ENCODE results near the gene ZNF503.

ZNF503 gene

GRCh38 chr10:75437693-75438092 is 36.1 kb upstream of the ZNF503 start:
- no peak overlapping the region for H3K27ac Mint-ChIP-seq
- H3K36me3 Mint-ChIP-seq (ENCODE audit: low read depth), result no peaks in the 10 kb centered on the region
- H3K4me3 Mint-ChIP-seq, result no peak overlapping the region
- DNase-seq (ENCODE audit: low spot score), result no peak
- H3K9me3 Mint-ChIP-seq, result peaks cover 5% of the 10 kb centered on the region
- no peaks in the 10 kb centered on the region for H3K4me1 Mint-ChIP-seq (ENCODE audit: low read depth)
- peaks cover 12% of the 10 kb centered on the region for H3K27me3 Mint-ChIP-seq (ENCODE audit: low read depth)

- Mint-ChIP-seq H3K36me3 (ENCODE audit: low read depth) (no peaks in the 10 kb centered on the region), H3K27ac (no peak overlapping the region), H3K4me3 (no peak overlapping the region), H3K4me1 (ENCODE audit: low read depth) (no peaks in the 10 kb centered on the region), H3K9me3 (no peaks in the 10 kb centered on the region), H3K27me3 (ENCODE audit: low read depth) (peaks cover 20% of the 10 kb centered on the region)
- no peak for DNase-seq (ENCODE audit: low spot score)
These were observed 35.3 kb upstream of the ZNF503 start for GRCh38 chr10:75436896-75437295.

- H3K36me3 Mint-ChIP-seq (ENCODE audit: low read depth), result no peaks in the 10 kb centered on the region
- H3K4me1 Mint-ChIP-seq (ENCODE audit: low read depth), result peaks cover 3% of the 10 kb centered on the region
- H3K4me3 Mint-ChIP-seq, result no peak overlapping the region
- no peak overlapping the region for H3K27ac Mint-ChIP-seq
- peaks cover 27% of the 10 kb centered on the region for H3K27me3 Mint-ChIP-seq (ENCODE audit: low read depth)
- no peaks in the 10 kb centered on the region for H3K9me3 Mint-ChIP-seq
- DNase-seq (ENCODE audit: low spot score), result no peak
These were observed 33.7 kb upstream of the ZNF503 start for GRCh38 chr10:75435291-75435690.

GRCh38 chr10:75434291-75434690 is 32.7 kb upstream of the ZNF503 start:
- no peaks in the 10 kb centered on the region for H3K9me3 Mint-ChIP-seq
- H3K4me1 Mint-ChIP-seq (ENCODE audit: low read depth), result peaks cover 3% of the 10 kb centered on the region
- H3K27ac Mint-ChIP-seq, result no peak overlapping the region
- no peaks in the 10 kb centered on the region for H3K36me3 Mint-ChIP-seq (ENCODE audit: low read depth)
- no peak overlapping the region for H3K4me3 Mint-ChIP-seq
- no peak for DNase-seq (ENCODE audit: low spot score)
- H3K27me3 Mint-ChIP-seq (ENCODE audit: low read depth), result peaks cover 35% of the 10 kb centered on the region

GRCh38 chr10:75433216-75433615 is 31.7 kb upstream of the ZNF503 start:
- Mint-ChIP-seq H3K36me3 (ENCODE audit: low read depth) (no peaks in the 10 kb centered on the region), H3K9me3 (no peaks in the 10 kb centered on the region), H3K27ac (no peak overlapping the region), H3K27me3 (ENCODE audit: low read depth) (peaks cover 44% of the 10 kb centered on the region), H3K4me3 (no peak overlapping the region), H3K4me1 (ENCODE audit: low read depth) (peaks cover 3% of the 10 kb centered on the region)
- no peak for DNase-seq (ENCODE audit: low spot score)

- Mint-ChIP-seq H3K4me1 (ENCODE audit: low read depth) (peaks cover 3% of the 10 kb centered on the region), H3K27ac (no peak overlapping the region), H3K27me3 (ENCODE audit: low read depth) (peaks cover 44% of the 10 kb centered on the region), H3K36me3 (ENCODE audit: low read depth) (no peaks in the 10 kb centered on the region), H3K9me3 (no peaks in the 10 kb centered on the region), H3K4me3 (no peak overlapping the region)
- DNase-seq (ENCODE audit: low spot score), result no peak
These were observed 31.2 kb upstream of the ZNF503 start for GRCh38 chr10:75432763-75433162.

GRCh38 chr10:75432176-75432575 is 30.6 kb upstream of the ZNF503 start:
- no peaks in the 10 kb centered on the region for H3K9me3 Mint-ChIP-seq
- DNase-seq (ENCODE audit: low spot score), result no peak
- H3K4me1 Mint-ChIP-seq (ENCODE audit: low read depth), result peaks cover 3% of the 10 kb centered on the region
- H3K36me3 Mint-ChIP-seq (ENCODE audit: low read depth), result no peaks in the 10 kb centered on the region
- H3K27ac Mint-ChIP-seq, result no peak overlapping the region
- H3K27me3 Mint-ChIP-seq (ENCODE audit: low read depth), result peaks cover 44% of the 10 kb centered on the region
- H3K4me3 Mint-ChIP-seq, result no peak overlapping the region

GRCh38 chr10:75431180-75432111 is 29.9 kb upstream of the ZNF503 start, which contains the start of gene LRMDA:
LRMDA (plus strand) TSS chr10:75431624.
- Mint-ChIP-seq H3K4me1 (ENCODE audit: low read depth) (peaks cover 3% of the 10 kb centered on the region), H3K27ac (no peak within 1 kb of the TSS), H3K27me3 (ENCODE audit: low read depth) (peaks cover 44% of the 10 kb centered on the region), H3K9me3 (no peaks in the 10 kb centered on the region), H3K36me3 (ENCODE audit: low read depth) (no peaks in the 10 kb centered on the region), H3K4me3 (no peak within 1 kb of the TSS)
- DNase-seq (ENCODE audit: low spot score), result no peak

GRCh38 chr10:75430000-75430763 is 28.6 kb upstream of the ZNF503 start:
- H3K9me3 Mint-ChIP-seq, result no peaks in the 10 kb centered on the region
- H3K36me3 Mint-ChIP-seq (ENCODE audit: low read depth), result no peaks in the 10 kb centered on the region
- H3K4me3 Mint-ChIP-seq, result no peak overlapping the region
- peaks cover 44% of the 10 kb centered on the region for H3K27me3 Mint-ChIP-seq (ENCODE audit: low read depth)
- no peak overlapping the region for H3K27ac Mint-ChIP-seq
- DNase-seq (ENCODE audit: low spot score), result no peak
- H3K4me1 Mint-ChIP-seq (ENCODE audit: low read depth), result peaks cover 3% of the 10 kb centered on the region

GRCh38 chr10:75429159-75429827 is 27.7 kb upstream of the ZNF503 start:
- H3K27ac Mint-ChIP-seq, result no peak overlapping the region
- H3K36me3 Mint-ChIP-seq (ENCODE audit: low read depth), result no peaks in the 10 kb centered on the region
- H3K4me1 Mint-ChIP-seq (ENCODE audit: low read depth), result peaks cover 3% of the 10 kb centered on the region
- H3K27me3 Mint-ChIP-seq (ENCODE audit: low read depth), result peaks cover 44% of the 10 kb centered on the region
- H3K9me3 Mint-ChIP-seq, result no peaks in the 10 kb centered on the region
- H3K4me3 Mint-ChIP-seq, result no peak overlapping the region
- DNase-seq (ENCODE audit: low spot score), result no peak

- Mint-ChIP-seq H3K9me3 (no peaks in the 10 kb centered on the region), H3K27ac (no peak overlapping the region), H3K27me3 (ENCODE audit: low read depth) (peaks cover 40% of the 10 kb centered on the region), H3K4me3 (no peak overlapping the region), H3K36me3 (ENCODE audit: low read depth) (no peaks in the 10 kb centered on the region), H3K4me1 (ENCODE audit: low read depth) (peaks cover 3% of the 10 kb centered on the region)
- no peak for DNase-seq (ENCODE audit: low spot score)
These were observed 27.0 kb upstream of the ZNF503 start for GRCh38 chr10:75428434-75429158.

GRCh38 chr10:75427951-75428350 is 26.4 kb upstream of the ZNF503 start:
- H3K27ac Mint-ChIP-seq, result no peak overlapping the region
- no peaks in the 10 kb centered on the region for H3K36me3 Mint-ChIP-seq (ENCODE audit: low read depth)
- no peaks in the 10 kb centered on the region for H3K9me3 Mint-ChIP-seq
- H3K4me3 Mint-ChIP-seq, result no peak overlapping the region
- peaks cover 3% of the 10 kb centered on the region for H3K4me1 Mint-ChIP-seq (ENCODE audit: low read depth)
- peaks cover 34% of the 10 kb centered on the region for H3K27me3 Mint-ChIP-seq (ENCODE audit: low read depth)
- no peak for DNase-seq (ENCODE audit: low spot score)

- no peaks in the 10 kb centered on the region for H3K9me3 Mint-ChIP-seq
- H3K27ac Mint-ChIP-seq, result no peak overlapping the region
- H3K36me3 Mint-ChIP-seq (ENCODE audit: low read depth), result no peaks in the 10 kb centered on the region
- peaks cover 3% of the 10 kb centered on the region for H3K4me1 Mint-ChIP-seq (ENCODE audit: low read depth)
- peaks cover 24% of the 10 kb centered on the region for H3K27me3 Mint-ChIP-seq (ENCODE audit: low read depth)
- no peak overlapping the region for H3K4me3 Mint-ChIP-seq
- no peak for DNase-seq (ENCODE audit: low spot score)
These were observed 25.3 kb upstream of the ZNF503 start for GRCh38 chr10:75426880-75427279.

Data from T-helper 2 cell treated with Interferon-gamma antibody and Interleukin-4, amounts not matched to agents 5 μg/mL and 100 μg/mL, for 36 hours (primary cell).